Panc1 (cell line): ENCODE data around the gene NXPH4. TPM values are rescaled to one million over a fixed set of nuclear protein-coding genes. Genes with fewer than 3 reads are reported as not detected.

Source experiments
- ATAC-seq: fragments of 200-7000 bp; cut with Tn5 transposase; 2 replicates; pipeline ENCODE4 v1.9.1; 2020; ENCODE audit warnings: mild to moderate bottlenecking, moderate library complexity
- BruUV-seq: library from RNA; stranded (reverse); fragments of 400-500 nt; replicated peaks from 2 replicates; lab custom pipeline; 2021; lab: Mats Ljungman, UMichigan
- CTCF ChIA-PET: fragments of 300-600 bp; sonication (Branson Sonifier 250); formaldehyde crosslinking; loops from one replicate; lab custom pipeline; 2022; ENCODE audit warnings: antibody characterized with exemption; lab: Charles Lee
- POLR2A ChIA-PET: fragments of 300-600 bp; sonication (Branson Sonifier 250); formaldehyde crosslinking; loops from one replicate; lab custom pipeline; 2022; ENCODE audit warnings: antibody characterized with exemption; lab: Charles Lee
- DNase-seq: peaks from one replicate; pipeline ENCODE4 v3.0.0-alpha.2; 2010; ENCODE audit warnings: low read depth, low spot score
- H3K27ac ChIP-seq: 2 replicates; pipeline ENCODE4 v1.5.1; 2011; ENCODE audit warnings: mild to moderate bottlenecking, low read length, inconsistent platforms
- H3K27me3 ChIP-seq: fragments of 200-500 bp; sonication (Bioruptor generic); 2 replicates; pipeline ENCODE4 v1.6.0; 2014; ENCODE audit warnings: low read length, inconsistent platforms; ENCODE audit not compliant: control insufficient read depth, insufficient read depth
- H3K36me3 ChIP-seq: fragments of 200-500 bp; sonication (Bioruptor generic); 2 replicates; pipeline ENCODE4 v1.5.1; 2014; ENCODE audit warnings: inconsistent platforms, mild to moderate bottlenecking, low read length, moderate library complexity; ENCODE audit not compliant: control insufficient read depth, insufficient read depth
- H3K4me1 ChIP-seq: 2 replicates; pipeline ENCODE4 v1.5.1; 2011; ENCODE audit warnings: inconsistent platforms, mild to moderate bottlenecking, low read length, moderate library complexity; ENCODE audit not compliant: control insufficient read depth, insufficient read depth
- H3K4me3 ChIP-seq, 2 experiments: 2 replicates each; pipeline ENCODE4 v1.5.1; 2011 to 2012; ENCODE audit warnings: low read depth in 2 of 2, low read length in 2 of 2, mild to moderate bottlenecking in 2 of 2, inconsistent platforms in 1 of 2, moderate library complexity in 1 of 2
- H3K9me3 ChIP-seq: fragments of 200-500 bp; sonication (Bioruptor generic); 2 replicates; pipeline ENCODE4 v1.5.1; 2014; ENCODE audit warnings: low read depth, mild to moderate bottlenecking, inconsistent platforms, low read length, moderate library complexity; ENCODE audit not compliant: control insufficient read depth, insufficient read depth
- CTCF ChIP-seq: fragments of 450-650 bp; IDR thresholded peaks from 2 replicates; pipeline ENCODE4 v1.5.1; 2017; ENCODE audit warnings: mild to moderate bottlenecking
- POLR2AphosphoS5 ChIP-seq: IDR thresholded peaks from 2 replicates; pipeline ENCODE4 v1.6.1; 2012; ENCODE audit warnings: mild to moderate bottlenecking, low read depth, low read length, moderate library complexity
- REST ChIP-seq, 2 experiments: IDR thresholded peaks; 2 replicates each; pipeline ENCODE4 v1.6.1; 2011 to 2012; ENCODE audit warnings: low read depth in 2 of 2, control low read depth in 1 of 2, low read length in 1 of 2, mild to moderate bottlenecking in 1 of 2, moderate library complexity in 1 of 2; ENCODE audit not compliant: insufficient read depth in 1 of 2
- SIN3A ChIP-seq: IDR thresholded peaks from 2 replicates; pipeline ENCODE4 v1.6.1; 2012; ENCODE audit warnings: low read depth, mild to moderate bottlenecking, low read length, moderate library complexity, borderline replicate concordance; ENCODE audit not compliant: insufficient read depth
- TCF7L2 ChIP-seq: IDR thresholded peaks from 2 replicates; pipeline ENCODE4 v1.6.1; 2011; ENCODE audit warnings: mild to moderate bottlenecking, low read depth, low read length, inconsistent platforms
- in situ Hi-C: cut with HindIII; loops from 2 replicates; pipeline ENCODE4 v1.10.0; 2016; ENCODE audit warnings: low sequenced_read_pairs, low pct_unique_long_range_greater_than_20kb
- intact Hi-C: fragments of 100-400 bp; cut with micrococcal nuclease; formaldehyde crosslinking; loops from one replicate; pipeline ENCODE4 v1.10.0; 2022; ENCODE audit not compliant: unreplicated experiment
- total RNA-seq: library from RNA; stranded (reverse); gene quantifications from one replicate; pipeline ENCODE4 v1.2.1, GENCODE V29; 2021; ENCODE audit not compliant: unreplicated experiment

NXPH4 gene
- total RNA-seq, 1 experiment from 2014 or later, result 2.1 TPM

- BruUV-seq, result no TSS peak
- H3K4me1 ChIP-seq, result peaks cover 21% of the 10 kb centered on the region
- no peak for TF ChIP-seq POLR2AphosphoS5
- no peak for TF ChIP-seq REST (IDR thresholded peaks at IDR 0.05; ENCODE audit: insufficient read depth in 1 of 2, low read depth in 2 of 2, low read length in 1 of 2)
- no peak for TF ChIP-seq TCF7L2
- TF ChIP-seq SIN3A, result no peak
- no peak for TF ChIP-seq CTCF
- ATAC-seq, result no peak
- intact Hi-C loops (no loop called here), in situ Hi-C loops (no loop called here)
- ChIA-PET POLR2A (no interaction called here), CTCF (interaction anchor here (1.0 to 2.7 kb wide), 2 partner anchors 8 to 24 kb away, joined by 3 to 17 read pairs; partner anchors contain the start of gene SHMT2)
- H3K9me3 ChIP-seq, result no peaks in the 10 kb centered on the region
- no peaks in the 10 kb centered on the region; the same call in 1 of the 2 replicates for H3K36me3 ChIP-seq
- H3K4me3 ChIP-seq, result no peak overlapping the region
- DNase-seq, result no peak
- no peak overlapping the region for H3K27ac ChIP-seq
- H3K27me3 ChIP-seq, result peaks cover 2% of the 10 kb centered on the region; the same call in 1 of the 2 replicates
Measured at GRCh38 chr12:57237596-57237931, 21.0 kb downstream of the NXPH4 start.

GRCh38 chr12:57237932-57238853 is 21.6 kb downstream of the NXPH4 start:
- CTCF ChIA-PET, result interaction anchor here (1.0 to 2.7 kb wide), 3 partner anchors 8 to 25 kb away, joined by 3 to 17 read pairs (median 14); partner anchors contain the start of gene SHMT2
- Histone ChIP-seq H3K36me3 (no peaks in the 10 kb centered on the region), H3K27me3 (peaks cover 2% of the 10 kb centered on the region; the same call in 1 of the 2 replicates), H3K9me3 (no peaks in the 10 kb centered on the region), H3K4me3 (peak overlapping the region in 1 of 2 experiments; percentile 67; a peak in 2 of 4 replicates), H3K27ac (no peak overlapping the region), H3K4me1 (peaks cover 21% of the 10 kb centered on the region)
- in situ Hi-C loops, result no loop called here
- POLR2A ChIA-PET, result no interaction called here
- no peak for TF ChIP-seq POLR2AphosphoS5
- TF ChIP-seq CTCF, result no peak
- TF ChIP-seq TCF7L2, result no peak
- no peak for TF ChIP-seq REST (IDR thresholded peaks at IDR 0.05; ENCODE audit: insufficient read depth in 1 of 2, low read depth in 2 of 2, low read length in 1 of 2)
- no peak for TF ChIP-seq SIN3A
- no peak for DNase-seq
- intact Hi-C loops, result no loop called here
- no TSS peak for BruUV-seq
- ATAC-seq, result no peak
